Large intestine (tissue), 3 donors: ENCODE data around the gene SINHCAF. TPM values are rescaled to one million over a fixed set of nuclear protein-coding genes. Genes with fewer than 3 reads are reported as not detected.

Experiments
- DNase-seq, 2 donors: peaks; one replicate each; pipeline versions ENCODE4 v3.0.0 to v3.0.0-alpha.2; 2013
- H3K27ac ChIP-seq: one replicate; pipeline ENCODE4 v1.5.1; 2013; ENCODE audit warnings: low read length
- H3K27me3 ChIP-seq: 2 replicates; pipeline ENCODE4 v1.6.1; 2013; ENCODE audit warnings: low read length; ENCODE audit not compliant: control insufficient read depth, insufficient read depth
- H3K36me3 ChIP-seq: 2 replicates; pipeline ENCODE4 v1.6.1; 2013; ENCODE audit warnings: low read length; ENCODE audit not compliant: control insufficient read depth, insufficient read depth
- H3K4me1 ChIP-seq: one replicate; pipeline ENCODE4 v1.6.1; 2013; ENCODE audit warnings: low read length; ENCODE audit not compliant: control insufficient read depth, insufficient read depth
- H3K4me3 ChIP-seq: one replicate; pipeline ENCODE4 v1.5.1; 2013; ENCODE audit warnings: low read length
- H3K9me3 ChIP-seq: one replicate; pipeline ENCODE4 v1.6.1; 2013; ENCODE audit warnings: mild to moderate bottlenecking, low read depth, low read length, moderate library complexity; ENCODE audit not compliant: control insufficient read depth
- WGBS: methylation state at CpG from one replicate; pipeline ENCODE4 v1.1.5; 2013; ENCODE audit warnings: low lambda C conversion rate; ENCODE audit not compliant: insufficient coverage; 5-methylcytosine and 5-hydroxymethylcytosine counted together
- polyA plus RNA-seq: library from polyadenylated mRNA; unstranded; fragments of 120-200 nt; gene quantifications from one replicate; pipeline ENCODE4 v1.2.1, GENCODE V29; 2013

SINHCAF gene
- polyA plus RNA-seq, 1 donor: 72.5 TPM

- Histone ChIP-seq H3K36me3 (no peaks in the 10 kb centered on the region), H3K9me3 (no peaks in the 10 kb centered on the region), H3K4me3 (no peak overlapping the region), H3K27ac (peak overlapping the region; percentile 9), H3K27me3 (no peaks in the 10 kb centered on the region), H3K4me1 (peaks cover 16% of the 10 kb centered on the region)
- peak; percentile 56 to 73 for DNase-seq
- no CpG with 5 or more reads among the region's 12 CpGs for WGBS
These were observed 90.7 kb downstream of the SINHCAF start for GRCh38 chr12:31234955-31235867.

GRCh38 chr12:31234053-31234840 is 91.7 kb downstream of the SINHCAF start:
- WGBS: no CpG with 5 or more reads among the region's 14 CpGs
- Histone ChIP-seq H3K9me3 (no peaks in the 10 kb centered on the region), H3K27ac (no peak overlapping the region), H3K4me1 (peaks cover 24% of the 10 kb centered on the region), H3K4me3 (no peak overlapping the region), H3K36me3 (no peaks in the 10 kb centered on the region), H3K27me3 (no peaks in the 10 kb centered on the region)
- DNase-seq: no peak

- WGBS: 56% methylated on average over 2 of the region's 5 CpGs
- Histone ChIP-seq H3K9me3 (no peaks in the 10 kb centered on the region), H3K4me1 (peaks cover 28% of the 10 kb centered on the region), H3K36me3 (no peaks in the 10 kb centered on the region), H3K4me3 (no peak overlapping the region), H3K27me3 (no peaks in the 10 kb centered on the region), H3K27ac (no peak overlapping the region)
- no peak for DNase-seq
These were observed 92.8 kb downstream of the SINHCAF start for GRCh38 chr12:31233061-31233730.

GRCh38 chr12:31232361-31232965 is 93.5 kb downstream of the SINHCAF start:
- 100% methylated on average over 1 of the region's 11 CpGs for WGBS

GRCh38 chr12:31231611-31232360 is 94.2 kb downstream of the SINHCAF start:
- no peaks in the 10 kb centered on the region for H3K9me3 ChIP-seq
- H3K36me3 ChIP-seq: no peaks in the 10 kb centered on the region
- DNase-seq: peak; percentile 39 to 52
- H3K4me3 ChIP-seq: no peak overlapping the region
- H3K4me1 ChIP-seq: peaks cover 26% of the 10 kb centered on the region
- WGBS: no CpG with 5 or more reads among the region's 14 CpGs
- H3K27ac ChIP-seq: no peak overlapping the region
- no peaks in the 10 kb centered on the region for H3K27me3 ChIP-seq

More at GRCh38 chr12:31232361-31232965, 93.5 kb downstream of the SINHCAF start:
- Histone ChIP-seq H3K27me3 (no peaks in the 10 kb centered on the region), H3K4me1 (peaks cover 26% of the 10 kb centered on the region), H3K36me3 (no peaks in the 10 kb centered on the region), H3K9me3 (no peaks in the 10 kb centered on the region), H3K27ac (no peak overlapping the region), H3K4me3 (no peak overlapping the region)
- DNase-seq: no peak
